Raji (cell line): Measurements from ENCODE around the gene PPP6C.

Experiments
- POLR2A ChIP-seq: IDR thresholded peaks from 2 replicates; pipeline ENCODE4 v1.6.1; 2011; ENCODE audit warnings: low read depth, low read length, control low read depth; ENCODE audit not compliant: insufficient read depth

PPP6C gene

DNA sequence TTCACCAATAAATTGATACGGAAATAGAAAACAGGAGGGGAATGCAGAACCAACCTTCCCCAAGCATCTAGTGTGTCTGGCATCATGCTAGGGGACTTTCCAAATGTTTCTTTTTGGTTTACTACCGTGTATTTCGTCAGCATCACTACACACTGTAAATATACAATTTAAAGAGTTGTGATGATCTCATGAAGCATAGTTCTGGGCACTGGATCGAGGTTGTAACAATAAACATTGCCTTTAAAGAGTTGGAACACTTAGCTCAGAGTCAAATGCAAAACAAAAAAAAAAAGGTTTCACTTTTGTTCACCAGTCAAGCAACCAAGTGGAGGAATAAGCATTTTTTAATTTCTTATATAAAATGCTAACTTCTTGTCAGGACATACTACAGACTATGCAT is 43.4 kb downstream of the PPP6C start:
- TF ChIP-seq POLR2A = no peak

DNA sequence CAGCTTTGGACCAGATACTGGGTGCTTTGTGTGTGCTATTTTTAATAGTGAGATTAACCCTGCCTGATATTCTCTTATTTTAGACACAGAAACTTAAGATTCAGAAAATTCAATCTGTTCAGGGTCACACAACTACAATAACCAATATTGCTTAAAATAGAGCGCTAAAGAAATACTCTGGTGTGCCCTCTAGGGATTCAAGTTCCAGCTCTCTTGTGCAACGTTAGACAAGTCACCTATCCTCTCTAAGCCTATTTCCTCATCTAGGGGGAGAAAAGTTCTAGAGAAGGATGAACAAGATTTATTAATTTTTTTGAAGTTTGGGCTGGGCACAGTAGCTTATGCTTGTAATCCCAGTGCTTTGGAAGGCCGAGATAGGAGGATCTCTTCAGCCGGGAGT is 44.2 kb downstream of the PPP6C start:
- no peak for TF ChIP-seq POLR2A

DNA sequence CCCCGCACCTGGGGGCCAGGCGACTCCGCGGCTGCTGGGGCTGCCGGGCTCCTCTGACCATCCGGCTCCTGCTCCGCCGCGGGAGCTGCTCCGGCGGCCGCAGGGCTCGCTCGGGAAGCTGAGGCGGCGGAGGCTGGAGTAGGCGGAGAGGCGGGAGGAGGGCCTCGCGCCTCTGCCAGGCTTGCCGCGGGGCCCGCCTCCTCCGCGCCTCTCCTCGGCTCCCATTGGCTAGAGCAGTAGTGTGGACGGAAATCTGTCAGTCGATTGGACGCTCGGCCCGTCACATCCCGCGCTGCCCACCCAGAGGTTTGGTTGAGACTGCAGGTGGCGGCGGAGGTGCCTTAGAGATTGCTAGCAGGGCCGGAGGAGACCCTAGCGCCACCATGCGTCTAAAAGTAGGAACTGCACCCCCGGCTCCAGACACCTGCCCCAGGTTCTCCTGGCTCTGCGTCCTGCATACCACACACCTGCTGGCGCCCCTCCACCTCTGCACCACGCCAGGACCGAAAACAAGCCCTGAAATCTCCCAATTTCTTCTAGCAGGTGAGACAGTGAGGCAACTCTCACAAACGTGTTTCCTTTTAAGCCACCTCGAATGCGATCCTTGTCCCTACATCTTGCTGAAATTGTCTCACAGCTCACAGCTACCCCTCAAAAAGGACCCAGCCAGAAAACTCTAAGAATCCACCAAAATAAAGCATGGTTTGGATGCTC is 46.1 kb downstream of the PPP6C start, which contains the start of gene SCAI:
Gene SCAI, minus strand, starts transcription at position 152 of the 714 bp plus-strand sequence. Its CDS starts 91 bp downstream, at position 61.
- TF ChIP-seq POLR2A = peak; percentile 68

DNA sequence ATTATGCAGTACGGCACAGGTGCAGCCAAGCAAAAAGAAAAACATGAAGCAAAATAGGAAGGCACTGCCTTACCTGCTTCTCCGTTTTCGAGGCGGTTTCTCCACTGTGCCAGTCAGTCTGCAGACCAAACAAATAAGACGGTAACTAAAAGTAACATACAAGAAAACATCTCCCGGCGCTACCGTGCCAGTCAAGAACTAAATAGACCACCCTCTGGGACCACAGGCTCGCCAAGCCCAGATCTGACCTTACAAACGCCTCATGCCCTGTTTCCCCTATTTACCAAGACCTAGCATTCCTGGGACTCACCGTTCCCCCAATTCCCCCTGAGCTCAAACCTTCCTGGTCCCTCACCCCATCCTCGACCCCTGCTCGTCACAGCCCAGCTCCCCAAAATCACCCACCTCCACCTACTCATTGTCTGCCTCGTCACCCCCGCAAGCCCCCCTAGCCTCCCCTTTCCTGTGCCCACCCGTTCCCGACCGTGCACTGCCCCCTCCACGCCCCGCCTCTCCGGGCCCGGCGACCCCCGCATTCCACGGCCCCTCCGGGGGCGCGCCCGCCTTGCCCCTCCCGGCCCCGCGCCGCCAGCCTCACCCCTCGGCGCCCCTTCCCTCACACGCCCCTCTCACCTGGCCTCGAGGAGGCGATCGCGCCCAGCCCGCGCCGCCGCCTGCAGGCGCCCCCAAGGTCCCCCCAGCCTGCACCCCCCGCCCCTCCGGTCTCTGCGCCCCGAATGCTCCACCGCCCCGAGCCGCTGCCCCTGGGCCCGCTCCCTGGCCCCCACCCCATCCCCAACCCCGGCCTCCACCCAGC is 46.8 kb downstream of the PPP6C start:
- no peak for TF ChIP-seq POLR2A

DNA sequence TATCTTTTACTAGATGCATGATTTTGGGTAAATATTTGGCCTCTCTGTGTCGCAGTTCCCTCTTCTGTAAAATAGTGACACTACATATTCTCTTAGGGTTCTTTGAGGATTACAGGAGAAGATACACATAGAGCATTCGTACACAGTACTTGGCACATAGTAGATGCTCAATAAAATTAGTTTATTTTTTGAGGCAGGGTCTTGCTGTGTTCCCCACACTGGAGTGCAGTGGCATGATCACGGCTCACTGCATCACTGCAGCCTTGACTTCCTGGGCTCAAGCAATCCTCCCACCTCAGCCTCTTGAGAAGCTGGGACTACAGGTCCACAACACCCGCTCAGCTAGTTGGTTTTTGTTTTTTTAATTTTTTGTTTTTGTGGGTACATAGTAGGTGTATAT is 47.9 kb downstream of the PPP6C start:
- TF ChIP-seq POLR2A = no peak

DNA sequence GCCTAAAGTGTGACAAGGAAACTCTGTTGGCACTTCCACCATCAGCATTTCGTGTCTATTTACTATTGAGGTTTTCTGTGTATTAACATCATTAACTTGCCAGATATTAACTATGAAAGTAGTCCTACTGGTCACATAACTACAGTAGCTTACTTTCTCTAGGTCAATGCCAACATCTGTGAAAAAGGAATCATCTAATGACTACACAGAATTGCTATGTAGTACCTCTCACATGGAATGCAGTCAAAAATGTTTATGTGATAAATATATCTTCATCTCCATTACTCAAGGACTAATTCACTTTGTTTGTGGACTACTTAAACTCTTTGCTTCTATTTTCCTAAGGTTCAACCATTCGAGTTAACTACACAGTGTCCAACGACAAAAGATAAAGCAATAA is 48.4 kb downstream of the PPP6C start:
- no peak for TF ChIP-seq POLR2A

DNA sequence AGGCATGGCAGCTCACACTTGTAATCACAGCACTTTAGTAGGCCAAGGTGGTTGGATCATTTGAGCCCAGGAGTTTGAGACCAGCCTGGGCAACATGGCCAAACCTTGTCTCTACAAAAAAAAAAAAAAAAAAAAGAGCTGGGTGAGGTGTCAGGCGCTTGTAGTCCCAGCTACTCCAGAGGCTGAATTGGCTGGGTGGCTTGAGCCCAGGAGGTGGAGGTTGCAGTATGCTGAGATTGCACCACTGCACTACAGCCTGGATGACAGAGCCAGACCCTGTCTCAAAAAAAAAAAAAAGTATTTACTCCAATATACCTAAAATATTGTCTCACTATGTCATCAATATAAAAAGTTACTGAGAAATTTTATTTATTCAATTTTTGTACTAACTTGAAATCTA is 49.0 kb downstream of the PPP6C start:
- no peak for TF ChIP-seq POLR2A

DNA sequence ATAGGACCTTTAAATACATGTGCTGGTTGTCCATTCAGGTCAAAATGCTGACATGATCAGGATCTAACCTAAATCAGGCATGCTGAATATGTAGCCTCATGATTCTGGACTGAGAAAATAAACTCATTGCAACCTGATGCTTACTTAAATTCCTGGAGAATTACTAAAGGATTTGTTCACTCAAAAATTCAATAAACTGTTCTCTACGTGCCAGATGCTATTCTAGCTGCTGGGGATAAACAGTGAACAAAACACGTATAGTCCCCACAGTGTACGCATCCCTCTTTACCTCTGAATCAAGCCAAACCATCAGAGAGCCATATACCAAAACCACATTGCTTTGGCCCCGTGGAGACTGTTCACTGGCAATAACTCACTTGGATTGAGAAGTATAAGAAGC is 52.4 kb downstream of the PPP6C start:
- no peak for TF ChIP-seq POLR2A

DNA sequence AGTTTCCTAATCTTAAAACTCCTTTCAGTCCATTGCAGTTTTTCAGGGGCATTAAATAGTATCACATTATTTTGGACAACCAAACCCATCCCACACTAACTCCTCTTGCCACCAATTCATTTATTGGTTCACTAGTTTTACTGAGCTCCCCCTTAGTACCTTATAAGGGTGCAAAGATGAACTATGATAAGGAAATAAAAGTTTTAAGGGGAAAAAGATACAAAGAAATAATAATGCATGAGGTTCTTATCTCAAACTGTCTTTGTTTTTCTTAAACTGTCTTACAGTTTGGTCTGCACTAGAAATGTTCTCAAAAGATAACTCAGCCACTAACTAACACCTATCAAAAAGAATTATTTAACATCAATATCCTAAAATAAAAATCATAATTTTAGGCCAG is 54.6 kb downstream of the PPP6C start:
- TF ChIP-seq POLR2A = no peak

DNA sequence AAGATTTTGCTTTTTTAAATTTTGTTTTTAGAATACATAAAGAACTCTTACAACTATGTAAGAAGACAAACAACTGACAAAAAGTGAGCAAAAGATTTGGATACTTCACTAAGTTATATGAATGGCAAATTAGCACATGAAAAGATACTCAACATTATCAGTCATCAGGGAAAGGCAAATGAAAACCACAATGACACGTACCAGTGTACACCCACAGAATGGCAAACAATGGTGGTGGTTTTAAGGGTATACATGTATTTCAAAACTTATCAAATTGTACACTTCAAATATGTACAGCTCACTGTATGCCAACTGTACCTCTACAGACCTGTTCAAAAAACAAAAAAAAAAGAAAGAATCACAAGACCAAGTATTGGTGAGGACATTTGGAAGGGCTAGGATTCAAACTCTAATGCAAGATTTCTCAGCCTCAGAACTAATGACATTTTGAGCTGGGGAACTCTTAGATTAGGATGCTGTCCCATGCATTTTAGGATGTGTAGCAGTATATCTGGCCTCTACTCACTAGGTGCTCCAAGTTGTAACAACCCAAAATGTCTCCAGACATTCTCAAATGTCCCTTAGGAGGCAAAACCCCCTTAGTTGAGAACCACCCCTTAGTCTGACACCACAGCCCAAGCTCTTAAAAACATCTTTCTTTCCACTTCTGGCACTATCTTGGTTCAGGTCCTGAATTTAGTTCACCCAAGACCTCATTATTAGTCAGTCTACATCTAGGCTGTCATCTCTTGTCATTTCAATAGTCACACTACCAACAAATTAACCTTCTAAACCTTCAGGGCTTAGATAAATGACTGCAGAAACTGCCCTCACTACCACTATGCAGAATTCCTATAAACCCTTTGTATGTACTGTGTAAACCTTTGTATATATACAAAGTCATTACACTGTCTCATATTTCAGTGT is 55.9 kb downstream of the PPP6C start:
- TF ChIP-seq POLR2A = no peak

DNA sequence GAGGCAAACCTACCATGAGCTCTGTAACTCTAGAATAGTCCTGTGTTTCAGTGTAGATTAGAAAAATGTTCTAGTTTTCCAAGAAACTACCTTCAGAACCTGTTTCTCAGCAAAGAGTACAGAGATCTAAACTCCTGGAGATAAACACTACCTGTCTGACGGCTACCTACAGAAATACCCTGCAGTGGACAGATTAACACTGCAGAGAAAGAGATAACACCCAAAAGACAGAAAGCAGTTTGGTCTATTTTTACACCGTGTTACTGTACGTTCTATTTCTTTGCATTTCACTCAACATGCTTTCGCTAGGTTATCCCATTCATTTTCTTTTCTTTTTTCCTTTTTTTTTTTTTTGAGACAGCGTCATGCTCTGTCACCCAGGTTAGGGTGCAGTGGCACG is 57.8 kb downstream of the PPP6C start:
- TF ChIP-seq POLR2A = no peak

DNA sequence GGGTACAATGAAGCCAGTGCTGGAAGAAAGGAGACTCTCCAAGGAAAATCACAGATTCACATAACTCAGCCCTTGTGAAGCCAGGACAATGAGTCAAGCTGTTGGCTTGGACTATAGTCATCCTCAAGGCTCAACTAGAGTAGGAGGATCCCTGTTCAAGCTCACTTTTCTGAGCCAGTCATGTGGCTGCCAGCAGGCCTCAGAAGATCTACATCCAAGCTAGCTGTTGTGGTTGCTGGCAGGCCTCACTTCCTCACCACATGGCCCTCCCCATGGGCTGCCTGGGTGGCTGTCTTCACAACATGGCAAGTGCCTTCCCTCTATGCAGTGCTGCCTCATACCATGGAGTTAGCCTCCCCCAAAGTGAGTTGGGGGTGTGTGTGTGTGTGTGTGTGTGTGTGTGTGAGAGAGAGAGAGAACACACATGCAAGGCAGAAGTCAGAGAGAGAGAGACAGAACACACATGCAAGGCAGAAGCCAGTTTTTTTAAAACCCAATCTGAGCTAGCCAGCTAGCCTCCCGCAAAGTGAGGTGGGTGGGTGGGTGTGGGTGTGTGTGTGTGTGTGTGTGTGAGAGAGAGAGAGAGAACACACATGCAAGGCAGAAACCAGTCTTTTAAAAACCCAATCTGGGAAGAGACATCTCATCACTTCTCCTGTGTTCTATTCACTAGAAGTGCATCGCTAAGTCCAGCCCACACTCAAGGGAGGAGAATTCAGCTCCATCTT is 63.4 kb downstream of the PPP6C start:
- peak; percentile 35; the same call in 1 of the 2 replicates for TF ChIP-seq POLR2A

DNA sequence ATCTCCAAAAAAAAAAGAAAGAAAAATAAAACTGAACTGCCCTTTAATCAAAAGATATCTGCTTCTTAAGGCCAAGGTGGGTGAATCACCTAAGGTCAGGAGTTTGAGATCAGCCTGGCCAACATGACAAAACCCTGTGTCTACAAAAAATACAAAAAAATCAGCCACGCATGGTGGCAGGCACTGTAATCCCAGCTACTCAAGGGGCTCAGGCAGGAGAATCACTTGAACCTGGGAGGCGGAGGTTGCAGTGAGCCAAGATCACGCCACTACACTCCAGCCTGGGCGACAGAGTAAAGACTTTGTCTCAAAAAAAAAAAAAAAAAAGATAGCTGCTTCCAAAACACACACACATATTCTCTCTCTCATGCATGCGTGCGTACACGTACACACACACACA is 64.1 kb downstream of the PPP6C start:
- no peak for TF ChIP-seq POLR2A

DNA sequence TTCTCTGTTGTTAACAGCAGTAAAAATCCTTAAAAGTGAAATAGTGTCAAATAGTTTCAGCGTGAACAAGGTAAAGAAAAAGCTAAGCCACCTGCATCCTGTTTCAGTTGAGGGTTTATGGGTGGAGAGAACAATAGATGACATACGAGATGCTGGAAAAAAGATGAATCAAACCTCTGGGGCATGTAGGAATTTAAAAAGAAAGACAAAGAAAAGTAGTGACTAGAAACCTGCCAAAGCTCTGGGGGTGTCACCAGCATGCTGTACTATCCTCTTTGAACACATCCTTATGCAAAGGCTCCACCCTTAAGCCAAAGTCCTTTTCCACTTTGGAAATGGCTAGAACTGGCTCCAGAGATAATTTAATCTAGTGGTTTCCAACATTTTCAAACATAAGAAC is 68.5 kb downstream of the PPP6C start:
- TF ChIP-seq POLR2A = no peak
